ENCODE results near the gene NLE1.

The NLE1 gene

DNA sequence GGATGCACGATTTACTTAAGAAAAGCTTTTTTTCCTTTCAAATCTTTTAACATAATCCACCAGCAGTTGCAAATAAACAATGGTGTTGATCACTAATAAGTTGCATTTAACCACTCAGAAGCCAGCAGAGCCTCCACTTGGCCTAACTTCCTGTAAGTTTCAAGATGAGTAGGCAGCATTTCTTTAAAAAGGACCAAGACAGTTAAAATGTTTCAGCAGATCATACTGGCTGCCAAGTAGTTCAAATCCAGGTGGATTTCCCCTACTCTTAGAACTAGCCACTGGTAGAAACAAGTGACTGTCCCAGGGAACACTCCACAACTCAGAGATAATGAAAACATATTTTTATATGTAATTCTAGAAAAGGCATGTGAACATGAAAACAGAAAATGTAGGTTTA is 61.6 kb downstream of the NLE1 start:
- Histone ChIP-seq H3K4me3 (replicated peaks; ENCODE audit: insufficient read depth, low read length) (no peak overlapping the region), H3K27ac (replicated peaks) (peak overlapping the region; percentile 56), H3K27me3 (ENCODE audit: insufficient read depth, poor library complexity, severe bottlenecking) (no peaks in the 10 kb centered on the region)
- peak in 1 of 2 experiments; percentile 14 for DNase-seq (ENCODE audit: low read depth in 1 of 2, low spot score in 1 of 2)
- TF ChIP-seq SPI1 (IDR thresholded peaks at IDR 0.05; ENCODE audit: borderline replicate concordance, low read depth) (no peak), GABPA (IDR thresholded peaks at IDR 0.05; ENCODE audit: low read depth) (no peak), POLR2AphosphoS5 (IDR thresholded peaks at IDR 0.05; ENCODE audit: low read depth) (no peak)
- TF ChIP-seq, protein P1, sequence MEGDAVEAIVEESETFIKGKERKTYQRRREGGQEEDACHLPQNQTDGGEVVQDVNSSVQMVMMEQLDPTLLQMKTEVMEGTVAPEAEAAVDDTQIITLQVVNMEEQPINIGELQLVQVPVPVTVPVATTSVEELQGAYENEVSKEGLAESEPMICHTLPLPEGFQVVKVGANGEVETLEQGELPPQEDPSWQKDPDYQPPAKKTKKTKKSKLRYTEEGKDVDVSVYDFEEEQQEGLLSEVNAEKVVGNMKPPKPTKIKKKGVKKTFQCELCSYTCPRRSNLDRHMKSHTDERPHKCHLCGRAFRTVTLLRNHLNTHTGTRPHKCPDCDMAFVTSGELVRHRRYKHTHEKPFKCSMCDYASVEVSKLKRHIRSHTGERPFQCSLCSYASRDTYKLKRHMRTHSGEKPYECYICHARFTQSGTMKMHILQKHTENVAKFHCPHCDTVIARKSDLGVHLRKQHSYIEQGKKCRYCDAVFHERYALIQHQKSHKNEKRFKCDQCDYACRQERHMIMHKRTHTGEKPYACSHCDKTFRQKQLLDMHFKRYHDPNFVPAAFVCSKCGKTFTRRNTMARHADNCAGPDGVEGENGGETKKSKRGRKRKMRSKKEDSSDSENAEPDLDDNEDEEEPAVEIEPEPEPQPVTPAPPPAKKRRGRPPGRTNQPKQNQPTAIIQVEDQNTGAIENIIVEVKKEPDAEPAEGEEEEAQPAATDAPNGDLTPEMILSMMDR (IDR thresholded peaks at IDR 0.05; ENCODE audit: insufficient read depth, low read length), result no peak
- TF ChIP-seq, protein P2, sequence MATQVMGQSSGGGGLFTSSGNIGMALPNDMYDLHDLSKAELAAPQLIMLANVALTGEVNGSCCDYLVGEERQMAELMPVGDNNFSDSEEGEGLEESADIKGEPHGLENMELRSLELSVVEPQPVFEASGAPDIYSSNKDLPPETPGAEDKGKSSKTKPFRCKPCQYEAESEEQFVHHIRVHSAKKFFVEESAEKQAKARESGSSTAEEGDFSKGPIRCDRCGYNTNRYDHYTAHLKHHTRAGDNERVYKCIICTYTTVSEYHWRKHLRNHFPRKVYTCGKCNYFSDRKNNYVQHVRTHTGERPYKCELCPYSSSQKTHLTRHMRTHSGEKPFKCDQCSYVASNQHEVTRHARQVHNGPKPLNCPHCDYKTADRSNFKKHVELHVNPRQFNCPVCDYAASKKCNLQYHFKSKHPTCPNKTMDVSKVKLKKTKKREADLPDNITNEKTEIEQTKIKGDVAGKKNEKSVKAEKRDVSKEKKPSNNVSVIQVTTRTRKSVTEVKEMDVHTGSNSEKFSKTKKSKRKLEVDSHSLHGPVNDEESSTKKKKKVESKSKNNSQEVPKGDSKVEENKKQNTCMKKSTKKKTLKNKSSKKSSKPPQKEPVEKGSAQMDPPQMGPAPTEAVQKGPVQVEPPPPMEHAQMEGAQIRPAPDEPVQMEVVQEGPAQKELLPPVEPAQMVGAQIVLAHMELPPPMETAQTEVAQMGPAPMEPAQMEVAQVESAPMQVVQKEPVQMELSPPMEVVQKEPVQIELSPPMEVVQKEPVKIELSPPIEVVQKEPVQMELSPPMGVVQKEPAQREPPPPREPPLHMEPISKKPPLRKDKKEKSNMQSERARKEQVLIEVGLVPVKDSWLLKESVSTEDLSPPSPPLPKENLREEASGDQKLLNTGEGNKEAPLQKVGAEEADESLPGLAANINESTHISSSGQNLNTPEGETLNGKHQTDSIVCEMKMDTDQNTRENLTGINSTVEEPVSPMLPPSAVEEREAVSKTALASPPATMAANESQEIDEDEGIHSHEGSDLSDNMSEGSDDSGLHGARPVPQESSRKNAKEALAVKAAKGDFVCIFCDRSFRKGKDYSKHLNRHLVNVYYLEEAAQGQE (IDR thresholded peaks at IDR 0.05; ENCODE audit: insufficient replicate concordance, low read depth), result no peak

DNA sequence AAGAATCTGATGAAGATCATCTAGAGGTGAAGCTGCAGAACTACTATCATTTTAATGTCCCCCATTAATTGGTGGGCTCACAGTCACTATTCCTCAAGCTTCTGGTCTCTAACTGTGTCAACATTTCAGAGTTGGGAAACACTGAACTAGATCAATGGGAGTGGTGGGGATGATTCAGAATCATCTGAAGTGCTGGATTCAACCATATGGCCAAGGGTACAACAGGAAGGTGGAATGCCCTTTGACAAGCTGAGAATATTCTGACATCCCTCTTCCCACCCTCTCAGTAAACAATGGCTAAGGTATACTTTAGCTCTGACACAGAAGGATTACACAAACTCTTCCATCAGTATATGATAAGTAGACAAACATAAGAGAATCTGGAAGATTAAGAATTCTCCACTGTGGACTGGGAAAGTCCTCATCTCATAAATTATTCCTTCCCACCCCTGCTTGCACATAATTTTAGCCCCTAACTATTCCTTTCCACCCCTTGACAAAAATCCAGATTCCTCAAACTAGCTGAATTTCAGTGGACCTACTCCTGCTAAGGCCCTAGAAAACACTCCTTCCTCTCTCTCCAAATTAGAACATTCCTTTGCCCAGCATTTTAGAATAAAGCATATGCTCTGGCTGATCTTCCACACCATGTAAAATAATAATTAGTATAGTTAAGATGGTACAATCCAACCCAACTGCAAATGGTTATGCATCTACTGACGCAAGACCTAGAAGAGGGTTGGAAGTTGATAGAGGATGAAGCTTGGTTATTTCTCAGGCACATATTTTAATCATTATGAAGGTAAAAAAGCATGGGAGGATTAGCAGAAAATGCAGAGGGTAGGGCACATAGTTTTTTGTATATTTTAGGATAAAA is 62.3 kb downstream of the NLE1 start:
- no peaks in the 10 kb centered on the region for H3K27me3 ChIP-seq (ENCODE audit: insufficient read depth, poor library complexity, severe bottlenecking)
- DNase-seq (ENCODE audit: low read depth in 1 of 2, low spot score in 1 of 2), result no peak
- TF ChIP-seq, protein P2 (IDR thresholded peaks at IDR 0.05; ENCODE audit: insufficient replicate concordance, low read depth), result no peak
- TF ChIP-seq SPI1 (IDR thresholded peaks at IDR 0.05; ENCODE audit: borderline replicate concordance, low read depth), result no peak
- no peak overlapping the region for H3K4me3 ChIP-seq (replicated peaks; ENCODE audit: insufficient read depth, low read length)
- H3K27ac ChIP-seq (replicated peaks), result peak overlapping the region; percentile 56; the same call in 1 of the 2 replicates
